GM12878 (cell line): Measurements from ENCODE around the gene ZXDC. TPM values are rescaled to one million over a fixed set of nuclear protein-coding genes. Genes with fewer than 3 reads are reported as not detected.

ENCODE experiments used
- ATAC-seq: fragments of 200-7000 bp; cut with Tn5 transposase; 3 replicates; pipeline ENCODE4 v1.9.1; 2020; ENCODE audit warnings: mild to moderate bottlenecking, moderate library complexity
- BruUV-seq: library from RNA; stranded (reverse); fragments of 400-500 nt; replicated peaks from 2 replicates; lab custom pipeline; 2021; lab: Mats Ljungman, UMichigan
- CTCF ChIA-PET: fragments of 300-600 bp; sonication (Branson Sonifier 250); formaldehyde crosslinking; extraction: SDS; loops from one replicate; lab custom pipeline; 2021; ENCODE audit warnings: inconsistent platforms; lab: Yijun Ruan, JAX
- POLR2A ChIA-PET: fragments of 350-600 bp; formaldehyde crosslinking; extraction: SDS; loops from one replicate; lab custom pipeline; 2021; ENCODE audit warnings: inconsistent platforms; lab: Charles Lee
- RAD21 ChIA-PET: fragments of 300-600 bp; sonication (Branson Sonifier 250); formaldehyde crosslinking; loops from one replicate; lab custom pipeline; 2023; ENCODE audit warnings: antibody characterized with exemption; ENCODE audit not compliant: unreplicated experiment; lab: Charles Lee
- SMC1A ChIA-PET: fragments of 300-600 bp; sonication (Branson Sonifier 250); formaldehyde crosslinking; loops from one replicate; lab custom pipeline; 2023; ENCODE audit not compliant: unreplicated experiment, uncharacterized antibody; lab: Charles Lee
- DNase-seq: peaks from one replicate; pipeline ENCODE4 v3.0.0-alpha.2; 2011; ENCODE audit warnings: low read depth, low spot score
- FAIRE-seq: peaks from 3 replicates; lab custom pipeline; 2011; peaks lifted over from hg19 to GRCh38; lab: Jason Lieb, UNC
- H2AFZ ChIP-seq: 2 replicates; pipeline ENCODE4 v1.6.0; 2011; ENCODE audit warnings: low read depth, low read length, control low read depth; ENCODE audit not compliant: control insufficient read depth
- H3K27ac ChIP-seq: 2 replicates; pipeline ENCODE4 v1.5.1; 2011; ENCODE audit warnings: control low read depth; ENCODE audit not compliant: control insufficient read depth, insufficient read depth
- H3K27me3 ChIP-seq, 2 experiments: replicated peaks in 1 of 2; 2 replicates each; pipeline versions ENCODE4 v1.6.0 to v1.6.1; 2011; ENCODE audit warnings: low read length in 1 of 2; ENCODE audit not compliant: control insufficient read depth in 2 of 2, insufficient read depth in 2 of 2
- H3K36me3 ChIP-seq, 2 experiments: 2 replicates each; pipeline ENCODE4 v1.5.1; 2011; ENCODE audit warnings: low read length in 1 of 2; ENCODE audit not compliant: control insufficient read depth in 2 of 2, insufficient read depth in 2 of 2
- H3K4me1 ChIP-seq: 2 replicates; pipeline ENCODE4 v1.6.1; 2011; ENCODE audit warnings: mild to moderate bottlenecking, low read length, moderate library complexity, mixed read lengths; ENCODE audit not compliant: control insufficient read depth, insufficient read depth
- H3K4me2 ChIP-seq: 2 replicates; pipeline ENCODE4 v1.6.0; 2011; ENCODE audit warnings: control low read depth; ENCODE audit not compliant: control insufficient read depth, insufficient read depth
- H3K4me3 ChIP-seq: fragments of 200-600 bp; sonication (generic); 2 replicates; pipeline ENCODE4 v1.5.1; 2016
- H3K79me2 ChIP-seq: 2 replicates; pipeline ENCODE4 v1.6.0; 2011; ENCODE audit warnings: low read length; ENCODE audit not compliant: control insufficient read depth, insufficient read depth
- H3K9ac ChIP-seq: 2 replicates; pipeline ENCODE4 v1.8.0; 2011; ENCODE audit warnings: low read length, control low read depth, mixed read lengths; ENCODE audit not compliant: control insufficient read depth, insufficient read depth
- H3K9me3 ChIP-seq: replicated peaks from 3 replicates; pipeline ENCODE4 v1.5.1; 2011; ENCODE audit warnings: mild to moderate bottlenecking, low read length; ENCODE audit not compliant: control insufficient read depth, insufficient read depth
- H4K20me1 ChIP-seq: 2 replicates; pipeline ENCODE4 v1.6.0; 2011; ENCODE audit not compliant: control insufficient read depth, insufficient read depth
- BCLAF1 ChIP-seq: fragments of 450-650 bp; IDR thresholded peaks from 2 replicates; pipeline ENCODE4 v1.6.1; 2017; ENCODE audit warnings: antibody characterized with exemption, mild to moderate bottlenecking, moderate library complexity
- E2F4 ChIP-seq: IDR thresholded peaks from 2 replicates; pipeline ENCODE4 v1.6.1; 2012; ENCODE audit warnings: low read depth, low read length, improper control_type of control experiment
- EGR1 ChIP-seq, 2 experiments: IDR thresholded peaks; 1 replicate in 1 of 2; 2 replicates in 1 of 2; pipeline ENCODE4 v1.6.1; 2011 to 2012; ENCODE audit warnings: low read depth in 2 of 2, low read length in 2 of 2, borderline replicate concordance in 1 of 2, mild to moderate bottlenecking in 1 of 2, moderate library complexity in 1 of 2
- ETV6 ChIP-seq, 2 experiments: fragments of 450-650 bp in 1 of 2; IDR thresholded peaks in 1 of 2; conservative IDR thresholded peaks in 1 of 2; 2 replicates each; pipeline ENCODE4 v1.6.1; 2014; ENCODE audit warnings: antibody characterized with exemption in 1 of 2, borderline replicate concordance in 1 of 2, low read depth in 1 of 2, mild to moderate bottlenecking in 1 of 2, moderate library complexity in 1 of 2
- KAT2A ChIP-seq: conservative IDR thresholded peaks from 2 replicates; pipeline ENCODE4 v1.6.1; 2011; ENCODE audit warnings: low read depth, low read length; ENCODE audit not compliant: control insufficient read depth
- POU2F2 ChIP-seq: IDR thresholded peaks from 3 replicates; pipeline ENCODE4 v1.6.1; 2011; ENCODE audit warnings: low read depth, mild to moderate bottlenecking, low read length, borderline replicate concordance
- WGBS: methylation state at CpG from one replicate; pipeline ENCODE4 v1.1.6; 2016; ENCODE audit warnings: low lambda C conversion rate; ENCODE audit not compliant: insufficient replicate concordance, insufficient coverage; ENCODE audit errors: missing lambda C conversion rate; 5-methylcytosine and 5-hydroxymethylcytosine counted together
- in situ Hi-C: fragments of 300-500 bp; cut with MboI; formaldehyde crosslinking; loops from 9 replicates; pipeline ENCODE4 v1.14.3; 2018; ENCODE audit warnings: mixed read lengths
- intact Hi-C: fragments of 100-400 bp; cut with micrococcal nuclease; formaldehyde crosslinking; loops from one replicate; pipeline ENCODE4 v1.14.2; 2022; ENCODE audit not compliant: unreplicated experiment
- polyA plus RNA-seq, 11 experiments: library from polyadenylated mRNA; depleted of rRNA in 4 of 11; unstranded in 6 of 11; stranded (reverse) in 5 of 11; fragments of >200 nt; fragmentation: Nextera tagmentation in 4 of 11; fragmentation: Illumina TruSeq in 1 of 11; extraction: Ambion mirVana in 4 of 11; extraction: Trizol in 1 of 11; gene quantifications; 1 replicate in 1 of 11; 2 replicates in 10 of 11; pipeline versions ENCODE4 v1.2.1 to v1.2.3, GENCODE V29; 2011 to 2016; ENCODE audit warnings: inconsistent platforms in 2 of 11, missing spikeins in 2 of 11, low read depth in 1 of 11
- total RNA-seq, 4 experiments: library from RNA; depleted of rRNA in 3 of 4; stranded (reverse); fragments of >200 nt in 3 of 4; fragmentation: Illumina TruSeq in 1 of 4; extraction: Trizol in 1 of 4; gene quantifications; 2 replicates each; pipeline versions ENCODE4 v1.2.1 to v1.2.3, GENCODE V29; 2013 to 2021

ZXDC gene
- total and polyA plus RNA-seq, 10 of the 15 experiments (the other 5 are each of a cell fraction or from before 2014, with no cell fraction given): 0.72 to 15.3 (median 8.5) TPM

GRCh38 chr3:126454437-126455198 lies 21.1 kb downstream of the ZXDC start:
- CTCF ChIA-PET: no interaction called here
- RAD21 ChIA-PET: no interaction called here
- WGBS: 75% methylated on average over 6 of the region's 6 CpGs
- FAIRE-seq (no peak), ATAC-seq (no peak)
- no peak overlapping the region for H3K9ac ChIP-seq
- peaks cover 7 to 36% of the 10 kb centered on the region in 2 experiments for H3K36me3 ChIP-seq
- no peaks in the 10 kb centered on the region for H3K9me3 ChIP-seq
- H3K79me2 ChIP-seq: no peaks in the 10 kb centered on the region
- H2AFZ ChIP-seq: no peak overlapping the region
- SMC1A ChIA-PET: interaction anchor here (1.0 kb wide), 1 partner anchor 13 kb away, joined by 3 read pairs; no protein-coding TSS in a partner anchor
- H4K20me1 ChIP-seq: no peaks in the 10 kb centered on the region
- no peak overlapping the region for H3K27ac ChIP-seq
- H3K4me3 ChIP-seq: no peak overlapping the region
- H3K27me3 ChIP-seq: no peaks in the 10 kb centered on the region
- intact Hi-C loops (no loop called here), in situ Hi-C loops (no loop called here)
- no peak overlapping the region for H3K4me2 ChIP-seq
- H3K4me1 ChIP-seq: no peaks in the 10 kb centered on the region
- no peak for TF ChIP-seq BCLAF1
- no peak for TF ChIP-seq EGR1 (IDR thresholded peaks at IDR 0.05; ENCODE audit: borderline replicate concordance in 1 of 2, low read depth in 2 of 2, low read length in 2 of 2)
- no peak for TF ChIP-seq POU2F2
- no peak for TF ChIP-seq E2F4
- no peak for TF ChIP-seq ETV6 (conservative IDR thresholded peaks at IDR 0.05 in 1 of 2, IDR thresholded peaks at IDR 0.05 in 1 of 2; ENCODE audit: borderline replicate concordance in 1 of 2, low read depth in 1 of 2)
- TF ChIP-seq KAT2A: no peak
- TF ChIP-seq, all 136 proteins: peak for 0
- POLR2A ChIA-PET: no interaction called here
- no peak for DNase-seq
- TSS peak; percentile 9 for BruUV-seq
